HG03103 (cell line): Measurements from ENCODE around the gene KRTAP10-3.
"Not testable (repeated sequence)": the region's sequence is repeated elsewhere in the genome, so short reads cannot be mapped to it uniquely, and the experiment has no call there.

Experiments
- ATAC-seq: cut with Tn5 transposase; IDR thresholded peaks from one replicate; pipeline ENCODE4 v1.9.1; 2021; ENCODE audit warnings: low read depth; ENCODE audit not compliant: unreplicated experiment

Gene KRTAP10-3

DNA sequence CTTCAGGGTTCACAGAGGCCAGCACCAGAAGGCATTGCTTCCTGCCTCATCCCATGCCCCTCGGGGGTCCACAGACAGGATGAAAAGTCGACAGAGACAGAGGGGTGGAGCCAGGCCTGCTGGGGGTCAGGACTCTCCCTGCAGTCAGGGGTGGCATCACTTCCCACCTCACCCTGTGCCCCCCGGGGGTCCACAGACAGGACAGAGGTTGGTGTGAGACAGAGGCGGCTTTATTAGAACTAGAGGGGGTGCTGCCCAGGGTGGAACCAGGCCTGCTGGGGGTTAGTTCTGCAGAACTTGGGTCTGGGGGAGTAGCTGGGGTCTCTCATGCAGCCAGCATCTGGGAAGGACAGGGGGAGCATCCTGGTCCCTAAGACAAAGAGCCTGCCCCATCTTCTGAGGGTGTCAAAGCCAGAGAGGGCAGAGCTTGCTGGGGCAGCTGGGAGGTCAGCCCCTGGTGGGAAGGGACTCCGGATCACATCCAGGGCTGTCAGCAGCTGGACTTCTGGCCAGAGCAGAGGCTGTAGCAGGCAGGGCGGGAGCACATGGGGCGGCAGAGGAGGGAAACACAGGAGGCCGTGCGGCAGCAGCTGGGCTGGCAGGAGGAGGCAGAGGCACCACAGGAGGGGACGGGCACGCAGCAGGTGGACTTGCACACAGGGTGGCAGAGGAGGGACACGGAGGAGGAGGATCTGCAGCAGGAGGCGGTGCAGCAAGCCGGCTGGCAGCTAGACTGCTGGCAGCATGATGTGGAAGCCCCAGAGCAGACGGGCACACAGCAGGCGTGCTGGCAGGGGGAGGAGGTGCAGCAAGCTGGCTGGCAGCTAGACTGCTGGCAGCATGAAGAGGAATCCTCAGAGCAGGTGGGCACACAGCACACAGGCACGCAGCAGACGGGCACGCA, 32.6 kb upstream of the KRTAP10-3 start:
- not testable (repeated sequence) for ATAC-seq

DNA sequence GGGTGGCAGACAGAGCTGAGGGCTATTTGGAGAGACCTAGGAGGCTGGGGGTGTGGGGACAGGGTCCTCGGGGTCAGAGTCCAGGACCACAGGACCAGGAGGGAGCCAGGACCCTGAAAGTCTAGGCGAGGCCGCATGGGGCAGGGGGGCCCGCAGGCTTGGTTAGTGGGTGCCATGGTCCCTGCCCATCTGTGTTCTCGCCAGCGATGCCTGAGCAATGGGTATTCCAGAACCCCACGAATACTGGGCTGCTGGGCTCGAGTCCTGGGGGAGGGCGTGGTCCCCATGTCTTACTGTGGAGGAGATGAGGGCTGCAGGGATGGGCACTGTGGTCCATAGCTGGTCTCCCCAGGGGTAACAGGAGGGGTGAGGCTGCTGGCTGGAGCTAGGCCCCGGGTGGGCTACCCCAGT, 31.7 kb upstream of the KRTAP10-3 start:
- no peak for ATAC-seq

DNA sequence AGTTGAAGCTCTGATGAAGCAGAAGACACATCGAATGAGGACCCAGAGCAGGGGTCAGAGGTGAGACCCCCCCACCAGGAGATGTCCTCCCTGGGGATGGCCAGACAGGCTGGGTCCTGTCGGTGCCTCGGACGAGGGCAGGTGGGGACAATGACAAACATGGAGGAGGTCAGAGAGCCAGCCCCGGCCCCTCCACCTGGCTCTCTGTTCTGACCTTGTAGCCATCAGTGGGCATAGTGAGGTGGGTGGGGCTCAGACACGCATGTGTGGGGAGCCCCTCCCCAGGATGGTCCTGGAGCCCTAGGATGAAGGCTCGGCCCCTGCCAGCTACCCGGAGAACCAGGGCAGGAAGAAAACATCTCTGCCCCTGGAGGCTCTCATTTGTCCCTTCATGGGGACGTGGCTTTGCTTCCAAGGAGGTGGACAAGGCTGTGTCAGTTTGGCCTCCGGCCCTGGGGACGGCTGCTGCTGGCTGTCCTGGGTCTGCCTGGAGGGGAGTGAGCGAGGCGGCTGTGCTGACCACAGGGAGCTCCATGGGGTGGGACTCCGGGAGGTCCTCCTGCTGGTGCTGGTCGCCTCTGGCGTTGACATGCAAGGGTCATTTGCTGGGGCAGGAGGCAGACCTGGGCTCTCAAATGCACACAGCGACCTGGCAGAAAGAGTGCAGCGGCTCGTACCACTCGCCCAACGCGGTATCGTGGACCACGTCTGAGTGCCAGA, 31.2 kb upstream of the KRTAP10-3 start:
- ATAC-seq: no peak

DNA sequence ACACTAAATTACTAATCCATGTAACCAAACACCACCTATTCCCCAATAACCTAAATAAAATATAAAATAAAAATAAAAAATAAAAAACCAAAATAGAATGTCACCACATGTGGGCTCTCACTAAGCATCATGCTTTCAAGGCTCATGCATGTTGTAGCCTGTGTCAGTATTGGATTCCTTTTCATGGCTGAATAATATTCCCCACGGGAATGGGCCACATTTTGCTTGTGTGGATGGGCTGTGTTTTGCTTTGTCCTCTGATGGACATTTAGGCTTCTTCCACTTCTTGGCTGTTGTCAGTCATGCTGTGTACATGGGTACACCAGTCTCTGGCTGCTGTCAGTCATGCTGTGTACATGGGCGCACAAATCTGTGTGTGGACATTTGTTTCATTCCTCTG, 30.5 kb upstream of the KRTAP10-3 start:
- ATAC-seq: no peak

DNA sequence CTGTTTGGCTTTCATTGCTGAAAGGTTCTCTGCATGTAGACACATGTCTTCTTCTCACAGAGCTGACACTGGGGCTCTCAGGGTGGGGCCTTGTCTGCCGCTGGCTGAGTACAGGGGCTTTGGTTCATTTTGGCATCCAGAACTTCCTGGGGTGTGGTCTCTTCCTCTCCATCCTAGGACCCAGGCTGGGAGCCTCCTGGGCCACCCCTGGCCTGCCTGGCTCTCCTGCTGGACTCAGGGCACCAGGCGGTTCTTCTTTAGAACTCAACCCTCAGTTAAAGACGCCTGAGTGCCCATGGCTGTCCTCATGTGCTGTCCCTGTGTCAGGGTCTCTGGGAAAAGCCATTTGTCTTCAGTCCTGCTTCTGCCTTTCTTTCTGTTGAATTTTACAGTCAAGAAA, 27.3 kb upstream of the KRTAP10-3 start:
- no peak for ATAC-seq

DNA sequence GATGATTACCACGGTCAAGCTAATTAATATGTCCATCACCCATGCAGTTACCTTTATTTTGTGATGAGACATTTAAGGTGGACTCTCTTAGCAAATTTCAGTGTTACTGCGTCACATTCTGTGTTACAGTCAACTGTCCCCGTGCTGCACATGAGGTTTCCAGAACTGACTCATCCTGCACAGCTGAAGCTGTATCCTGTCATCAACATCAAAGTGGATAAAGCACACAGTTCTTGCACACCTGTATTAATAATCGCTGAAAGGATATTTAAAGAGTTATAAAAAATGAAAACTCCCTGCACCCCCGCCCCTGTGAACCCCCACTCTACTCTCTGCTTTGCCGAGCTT, 25.2 kb upstream of the KRTAP10-3 start:
- ATAC-seq: no peak

DNA sequence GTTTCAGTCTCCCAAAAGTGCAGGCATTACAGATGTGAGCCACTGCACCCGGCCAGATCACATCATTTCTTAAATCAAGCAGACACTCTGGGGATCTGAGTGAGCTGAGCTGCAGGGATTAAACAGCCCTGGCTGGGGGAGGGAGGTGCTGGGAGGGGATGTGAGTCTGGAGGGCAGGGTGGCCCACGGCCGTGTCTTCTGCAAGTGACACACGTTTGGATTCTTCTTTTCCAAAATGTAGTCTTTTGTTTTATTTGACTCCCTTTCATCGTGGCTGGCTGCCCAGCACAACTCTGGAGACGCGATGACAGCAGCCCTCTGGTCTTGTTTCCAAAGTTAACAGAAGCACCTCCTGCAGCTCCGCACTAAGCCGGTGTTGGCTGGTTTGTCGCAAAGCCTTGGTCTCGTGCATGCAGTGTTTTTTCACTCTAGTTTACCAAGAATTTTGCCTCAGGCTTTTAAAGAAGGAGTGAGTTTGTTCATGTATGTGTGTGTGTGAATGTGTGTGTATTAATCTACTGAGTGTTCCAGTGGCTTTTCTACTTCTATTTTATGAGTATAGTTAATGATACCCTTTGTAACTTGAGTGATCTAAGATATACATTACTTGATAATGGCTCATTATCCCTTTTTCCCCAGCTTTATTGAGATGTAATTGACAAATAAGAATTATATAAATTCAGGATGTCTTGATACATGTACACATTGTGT, 24.6 kb upstream of the KRTAP10-3 start:
- ATAC-seq: no peak

DNA sequence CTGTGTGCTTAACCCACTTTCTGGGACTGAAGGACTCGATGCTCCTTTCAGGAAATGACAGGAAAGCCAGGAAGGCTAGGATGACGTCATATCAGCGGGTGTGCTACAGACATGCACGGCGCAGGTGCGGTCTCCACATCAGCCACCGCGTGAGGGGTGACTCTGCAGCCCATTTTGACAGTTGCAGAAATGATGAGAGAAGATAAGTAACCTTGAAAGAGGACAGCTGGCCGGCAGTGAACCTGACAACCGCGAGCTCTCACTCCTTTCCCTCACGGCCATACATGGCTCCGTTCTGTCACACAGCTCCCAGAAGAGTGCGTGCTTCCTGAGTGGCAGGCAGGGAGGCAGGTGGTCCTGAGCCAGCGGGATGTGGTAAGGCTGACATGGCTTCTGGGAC, 23.5 kb upstream of the KRTAP10-3 start:
- no peak for ATAC-seq

DNA sequence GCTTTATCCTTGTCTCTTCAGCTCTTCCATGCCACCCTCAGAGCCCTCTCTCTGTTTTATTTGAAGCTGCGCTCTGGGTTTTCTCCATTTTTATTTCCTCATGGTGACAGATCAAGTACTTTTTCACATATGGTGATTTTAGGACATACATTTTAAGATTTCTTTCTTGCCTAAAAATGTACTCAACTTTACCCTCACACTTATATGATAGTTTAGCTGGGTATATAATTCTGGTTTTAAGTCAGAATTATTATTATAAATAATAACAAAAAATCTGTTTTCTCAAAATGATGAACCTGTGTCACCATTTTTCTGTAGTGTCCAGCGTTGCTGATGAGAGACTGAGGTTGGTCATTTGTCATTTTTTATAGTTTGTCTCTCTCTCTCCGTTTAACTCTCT, 22.6 kb upstream of the KRTAP10-3 start:
- no peak for ATAC-seq

DNA sequence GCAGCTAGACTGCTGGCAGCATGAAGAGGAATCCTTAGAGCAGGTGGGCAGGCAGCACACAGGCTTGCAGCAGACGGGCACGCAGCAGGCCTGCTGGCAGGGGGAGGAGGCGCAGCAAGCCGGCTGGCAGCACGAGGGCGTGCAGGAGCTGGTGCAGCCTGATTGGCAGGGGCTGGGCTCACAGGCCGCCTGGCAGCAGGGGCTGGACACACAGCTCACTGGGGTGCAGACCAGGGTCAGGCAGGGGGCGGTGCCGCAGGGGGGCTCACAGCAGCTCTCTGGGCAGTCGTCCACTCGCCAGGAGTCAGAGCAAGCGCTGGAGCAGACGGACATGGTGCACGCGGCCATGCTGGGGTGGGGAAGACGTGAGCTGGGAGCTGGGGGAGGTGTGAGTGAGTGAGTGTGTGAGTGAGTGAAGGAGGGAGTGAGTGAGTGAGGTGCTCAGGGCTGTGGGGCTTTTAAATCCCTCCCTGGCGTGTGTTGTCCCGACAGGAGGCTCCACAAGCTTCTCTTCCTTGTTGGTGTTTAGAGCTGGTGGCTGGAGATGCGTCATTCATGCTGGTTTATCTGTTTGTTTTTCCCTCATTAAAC, 21.7 kb upstream of the KRTAP10-3 start, which contains the start of gene KRTAP10-5:
Gene KRTAP10-5, minus strand, starts transcription at position 374 of the 591 bp plus-strand sequence. Its CDS starts 26 bp downstream, at position 348.
- ATAC-seq: not testable (repeated sequence)

DNA sequence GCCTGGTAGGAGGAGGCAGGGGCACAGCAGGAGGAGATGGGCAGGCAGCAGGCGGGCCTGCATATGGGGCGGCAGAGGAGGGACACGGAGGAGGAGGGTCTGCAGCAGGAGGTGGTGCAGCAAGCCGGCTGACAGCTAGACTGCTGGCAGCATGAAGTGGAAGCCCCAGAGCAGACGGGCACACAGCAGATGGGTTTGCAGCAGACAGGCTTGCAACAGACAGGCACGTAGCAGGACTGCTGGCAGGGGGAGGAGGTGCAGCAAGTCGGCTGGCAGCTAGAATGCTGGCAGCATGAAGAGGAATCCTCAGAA, 21.2 kb upstream of the KRTAP10-3 start:
- ATAC-seq: no peak

DNA sequence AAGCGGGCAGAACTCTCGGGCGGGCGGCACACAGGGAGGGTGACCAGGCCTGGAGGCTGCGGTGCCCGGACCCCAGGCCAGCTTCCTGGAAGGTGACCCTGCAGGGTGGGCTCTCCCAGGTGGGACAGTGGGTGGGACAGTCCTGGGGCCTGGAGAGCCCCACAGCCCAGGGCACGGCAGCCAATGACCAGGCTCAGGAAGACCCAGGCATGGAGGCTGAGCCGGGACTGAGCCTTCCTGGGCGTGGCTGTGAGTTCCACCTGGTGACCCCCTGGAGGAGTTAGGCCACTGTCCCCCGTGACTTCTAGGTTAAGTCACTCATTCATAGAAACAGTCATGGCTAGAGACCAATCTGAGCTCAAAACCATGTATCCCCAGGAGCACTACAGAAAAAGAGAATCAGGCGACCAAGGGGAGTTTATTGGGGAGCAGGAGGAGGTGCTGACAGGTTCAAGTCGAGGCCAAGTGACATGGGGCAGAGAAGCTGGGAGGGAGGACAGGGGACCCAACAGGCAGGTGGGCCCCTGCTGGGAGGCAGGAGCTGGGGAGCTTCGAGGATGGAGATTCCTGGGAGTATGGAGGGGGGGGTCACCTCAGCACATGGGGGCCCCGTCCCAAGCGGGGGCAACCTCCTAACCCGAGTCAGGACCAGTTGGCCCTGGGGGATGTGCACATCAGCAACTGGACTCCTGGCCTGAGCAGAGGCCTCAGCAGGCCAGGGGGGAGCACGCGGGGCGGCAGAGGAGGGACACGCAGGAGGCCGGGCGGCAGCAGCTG, 20.6 kb upstream of the KRTAP10-3 start:
- no peak for ATAC-seq

DNA sequence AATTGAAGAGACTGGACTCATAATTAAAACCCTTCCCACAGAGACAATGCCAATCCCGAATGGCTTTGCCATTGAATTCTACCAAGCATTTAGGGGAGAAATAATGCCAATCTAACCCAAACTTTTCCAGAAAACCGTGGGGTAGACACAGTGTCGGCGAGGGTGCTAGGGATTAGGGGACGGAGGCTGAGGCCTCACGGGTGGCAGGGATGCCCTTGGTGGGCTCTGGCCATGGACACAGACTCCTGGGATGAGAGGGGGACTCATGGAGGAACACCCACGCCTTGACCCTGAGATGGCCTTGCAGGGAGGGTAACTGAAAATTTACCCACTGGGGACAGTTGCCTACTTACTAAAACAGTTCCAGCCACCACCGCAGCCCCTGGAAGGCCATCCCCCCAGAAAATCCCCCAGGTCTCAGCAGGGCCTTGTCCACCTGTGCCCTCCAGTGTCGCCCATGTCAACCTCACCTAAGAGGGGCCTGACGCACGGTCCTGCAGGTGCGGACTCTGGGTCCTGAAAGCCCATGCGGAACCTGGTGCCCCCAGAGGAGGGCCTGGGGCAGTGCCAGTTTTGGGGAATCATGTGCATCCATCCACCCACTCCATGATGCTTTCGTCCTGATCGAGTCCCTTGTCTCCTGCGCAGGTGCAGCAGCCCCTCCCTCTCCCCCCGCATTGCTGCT, 19.9 kb upstream of the KRTAP10-3 start:
- ATAC-seq: no peak

DNA sequence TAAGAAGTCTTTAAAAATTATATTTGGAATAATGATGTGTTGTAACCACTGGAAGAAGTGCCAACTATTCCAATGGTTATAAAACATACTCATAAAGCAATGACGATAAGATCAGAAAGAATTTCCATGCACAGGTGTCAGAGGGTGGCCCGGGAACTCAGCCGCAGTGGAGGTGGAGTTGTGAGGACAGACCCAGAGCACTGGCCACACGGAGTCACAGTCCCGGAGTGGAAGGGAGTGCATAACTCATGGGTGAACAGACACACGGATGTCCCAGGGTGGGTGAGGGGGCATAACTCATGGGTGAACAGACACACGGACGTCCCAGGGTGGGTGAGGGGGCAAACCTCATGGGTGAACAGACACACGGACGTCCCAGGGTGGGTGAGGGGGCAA, 17.4 kb upstream of the KRTAP10-3 start:
- no peak for ATAC-seq

DNA sequence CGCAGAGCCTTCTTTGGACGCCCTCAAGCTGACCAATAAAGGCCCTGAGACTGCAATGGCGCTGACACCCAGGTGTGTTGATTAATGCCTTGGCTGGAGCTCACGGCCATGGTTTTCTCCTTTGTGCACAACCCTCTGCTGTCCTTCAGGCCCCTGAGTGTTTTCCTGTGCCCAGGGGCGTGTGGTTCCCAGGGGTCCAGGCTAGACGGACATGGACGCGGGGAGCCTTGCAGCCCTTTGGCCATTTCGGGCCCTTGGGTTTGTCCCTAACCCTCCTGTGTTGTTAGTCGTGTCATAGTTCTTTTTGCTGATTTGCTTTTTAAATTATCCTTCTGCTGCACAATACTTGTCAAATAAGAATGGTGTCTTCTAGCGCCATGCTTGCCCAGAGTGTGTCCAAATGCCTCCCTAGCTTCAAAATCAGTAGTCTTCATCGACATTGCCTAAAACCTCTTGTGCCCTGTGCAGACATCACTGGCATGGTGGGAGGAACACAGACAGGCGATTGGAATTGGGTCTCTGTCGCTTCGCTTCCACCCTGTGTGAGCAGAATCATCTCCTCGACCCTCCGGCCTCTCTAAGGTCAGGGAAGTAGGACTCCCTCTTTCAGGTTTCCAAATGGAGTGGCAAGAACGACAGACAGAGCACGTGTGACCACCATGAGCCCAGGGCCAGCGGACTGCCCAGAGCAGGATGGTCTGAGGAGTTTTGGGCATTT, 16.9 kb upstream of the KRTAP10-3 start:
- no peak for ATAC-seq

DNA sequence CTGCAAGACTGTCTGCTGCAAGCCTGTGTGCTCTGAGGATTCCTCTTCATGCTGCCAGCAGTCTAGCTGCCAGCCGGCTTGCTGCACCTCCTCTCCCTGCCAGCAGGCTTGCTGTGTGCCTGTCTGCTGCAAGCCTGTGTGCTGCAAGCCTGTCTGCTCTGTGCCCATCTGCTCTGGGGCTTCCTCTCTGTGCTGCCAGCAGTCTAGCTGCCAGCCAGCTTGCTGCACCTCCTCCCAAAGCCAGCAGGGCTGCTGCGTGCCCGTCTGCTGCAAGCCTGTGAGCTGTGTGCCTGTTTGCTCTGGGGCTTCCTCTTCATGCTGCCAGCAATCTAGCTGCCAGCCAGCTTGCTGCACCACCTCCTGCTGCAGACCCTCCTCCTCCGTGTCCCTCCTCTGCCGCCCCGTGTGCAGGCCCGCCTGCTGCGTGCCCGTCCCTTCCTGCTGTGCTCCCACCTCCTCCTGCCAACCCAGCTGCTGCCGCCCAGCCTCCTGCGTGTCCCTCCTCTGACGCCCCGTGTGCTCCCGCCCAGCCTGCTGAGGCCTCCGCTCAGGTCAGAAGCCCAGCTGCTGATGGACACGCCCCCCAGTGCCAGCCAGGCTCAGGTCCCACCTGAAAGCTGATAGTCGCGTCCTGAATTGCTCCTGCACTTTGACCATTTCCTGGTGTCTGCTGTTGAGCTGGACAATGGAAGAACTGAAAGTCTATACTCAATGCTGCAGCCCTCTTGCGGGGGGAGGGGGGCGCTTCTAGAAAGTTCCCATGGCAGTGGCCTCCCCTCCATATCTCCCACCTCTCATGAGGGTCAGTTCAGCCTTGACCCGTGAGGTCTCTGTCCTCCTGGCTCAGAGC, 16.1 kb upstream of the KRTAP10-3 start:
- no peak for ATAC-seq

DNA sequence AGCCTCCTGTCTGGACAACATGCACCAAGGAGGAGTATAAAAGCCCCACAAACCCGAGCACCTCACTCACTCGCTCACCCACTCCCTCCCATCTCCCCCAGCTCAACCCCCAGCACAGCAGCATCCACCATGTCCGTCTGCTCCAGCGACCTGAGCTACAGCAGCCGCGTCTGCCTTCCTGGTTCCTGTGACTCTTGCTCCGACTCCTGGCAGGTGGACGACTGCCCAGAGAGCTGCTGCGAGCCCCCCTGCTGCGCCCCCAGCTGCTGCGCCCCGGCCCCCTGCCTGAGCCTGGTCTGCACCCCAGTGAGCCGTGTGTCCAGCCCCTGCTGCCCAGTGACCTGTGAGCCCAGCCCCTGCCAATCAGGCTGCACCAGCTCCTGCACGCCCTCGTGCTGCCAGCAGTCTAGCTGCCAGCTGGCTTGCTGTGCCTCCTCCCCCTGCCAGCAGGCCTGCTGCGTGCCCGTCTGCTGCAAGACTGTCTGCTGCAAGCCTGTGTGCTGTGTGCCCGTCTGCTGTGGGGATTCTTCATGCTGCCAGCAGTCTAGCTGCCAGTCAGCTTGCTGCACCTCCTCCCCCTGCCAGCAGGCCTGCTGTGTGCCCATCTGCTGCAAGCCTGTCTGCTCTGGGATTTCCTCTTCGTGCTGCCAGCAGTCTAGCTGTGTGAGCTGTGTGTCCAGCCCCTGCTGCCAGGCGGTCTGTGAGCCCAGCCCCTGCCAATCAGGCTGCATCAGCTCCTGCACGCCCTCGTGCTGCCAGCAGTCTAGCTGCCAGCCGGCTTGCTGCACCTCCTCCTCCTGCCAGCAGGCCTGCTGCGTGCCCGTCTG, 15.2 kb upstream of the KRTAP10-3 start, which contains the start of gene KRTAP10-4:
Gene KRTAP10-4, plus strand, starts transcription at position 100 of the 827 bp plus-strand sequence. Its CDS starts 30 bp downstream, at position 130.
- ATAC-seq: not testable (repeated sequence)
